Astrocyte of the spinal cord (primary cell): ENCODE data around the gene HTR7.
"Not testable (repeated sequence)": the region's sequence is repeated elsewhere in the genome, so short reads cannot be mapped to it uniquely, and the experiment has no call there.

Experiments
- DNase-seq: peaks from one replicate; pipeline ENCODE4 v3.0.0; 2011; ENCODE audit warnings: low read depth, low spot score
- H3K4me3 ChIP-seq: 2 replicates; pipeline ENCODE4 v1.5.1; 2011; ENCODE audit warnings: low read depth, mild to moderate bottlenecking, low read length, moderate library complexity
- CTCF ChIP-seq: IDR thresholded peaks from 2 replicates; pipeline ENCODE4 v1.5.1; 2012; ENCODE audit warnings: low read depth, mild to moderate bottlenecking, low read length, inconsistent platforms
- in situ Hi-C: cut with HindIII; loops from 2 replicates; pipeline ENCODE4 v1.10.0; 2017; ENCODE audit warnings: low sequenced_read_pairs

HTR7 gene

GRCh38 chr10:90888387-90888786 lies 30.5 kb upstream of the HTR7 start:
- no peak overlapping the region for H3K4me3 ChIP-seq
- TF ChIP-seq CTCF = no peak
- in situ Hi-C loops = no loop called here
- DNase-seq = no peak

GRCh38 chr10:90887555-90887954 lies 29.7 kb upstream of the HTR7 start:
- no peak overlapping the region for H3K4me3 ChIP-seq
- in situ Hi-C loops = no loop called here
- no peak for DNase-seq
- no peak for TF ChIP-seq CTCF

GRCh38 chr10:90885176-90885575 lies 27.3 kb upstream of the HTR7 start:
- no peak for TF ChIP-seq CTCF
- no peak overlapping the region for H3K4me3 ChIP-seq
- in situ Hi-C loops = no loop called here
- peak; percentile 70 for DNase-seq

- H3K4me3 ChIP-seq = no peak overlapping the region
- DNase-seq = peak; percentile 23
- TF ChIP-seq CTCF = no peak
- in situ Hi-C loops = no loop called here
Observed at GRCh38 chr10:90884431-90884830, 26.6 kb upstream of the HTR7 start.

- in situ Hi-C loops, H3K4me3 ChIP-seq: not testable (repeated sequence)
- peak; percentile 62 for DNase-seq
- peak; percentile 54 for TF ChIP-seq CTCF
Observed at GRCh38 chr10:90880059-90880719, 22.4 kb upstream of the HTR7 start.

- H3K4me3 ChIP-seq = no peak overlapping the region
- no peak for TF ChIP-seq CTCF
- in situ Hi-C loops = no loop called here
- DNase-seq = no peak
Observed at GRCh38 chr10:90879062-90879461, 21.2 kb upstream of the HTR7 start.
